Measurements from ENCODE around the gene MCTP1. TPM values are rescaled to one million over a fixed set of nuclear protein-coding genes. Genes with fewer than 3 reads are reported as not detected.

MCTP1 gene
- total and polyA plus RNA-seq, 2 experiments from 2014 or later = 0.23 TPM; not detected in 1

GRCh38 chr5:94690778-94691177, 594.1 kb downstream of the MCTP1 start:
- Histone ChIP-seq H2AFZ (no peak overlapping the region), H3K4me2 (ENCODE audit: unreplicated experiment) (no peak overlapping the region), H3F3A (ENCODE audit: insufficient read depth) (peaks cover 18% of the 10 kb centered on the region), H3K27ac (no peak overlapping the region), H3K79me2 (ENCODE audit: insufficient read depth) (no peaks in the 10 kb centered on the region), H3K9ac (no peak overlapping the region), H3K4me3 (no peak overlapping the region), H3K27me3 (replicated peaks; ENCODE audit: insufficient read depth) (no peaks in the 10 kb centered on the region), H3K36me3 (ENCODE audit: low read depth) (no peaks in the 10 kb centered on the region), H3K9me2 (ENCODE audit: insufficient read depth) (no peaks in the 10 kb centered on the region), H4K20me1 (ENCODE audit: insufficient read depth) (no peaks in the 10 kb centered on the region), H3K4me1 (ENCODE audit: insufficient read depth) (peaks cover 40% of the 10 kb centered on the region), H3K9me3 (ENCODE audit: low read depth) (no peaks in the 10 kb centered on the region)
- in situ Hi-C loops (cut with MboI) = no loop called here
- no peak for TF ChIP-seq EZH2 (IDR thresholded peaks at IDR 0.05; ENCODE audit: insufficient read depth, poor library complexity, severe bottlenecking)
- no peak for TF ChIP-seq EZH2phosphoT487 (IDR thresholded peaks at IDR 0.05; ENCODE audit: insufficient read depth, low read depth)
- 83 to 95% methylated on average over 2 of the region's 2 CpGs for WGBS, 2 experiments (ENCODE audit: low coverage in 1 of 2, low lambda C conversion rate in 2 of 2, missing lambda C conversion rate in 2 of 2)
- DNase-seq = no peak

- Histone ChIP-seq H3K4me3 (no peak overlapping the region), H3K9ac (no peak overlapping the region), H4K20me1 (ENCODE audit: insufficient read depth) (no peaks in the 10 kb centered on the region), H3K4me2 (ENCODE audit: unreplicated experiment) (no peak overlapping the region), H3F3A (ENCODE audit: insufficient read depth) (peaks cover 18% of the 10 kb centered on the region), H3K36me3 (ENCODE audit: low read depth) (no peaks in the 10 kb centered on the region), H3K4me1 (ENCODE audit: insufficient read depth) (peaks cover 40% of the 10 kb centered on the region), H3K9me2 (ENCODE audit: insufficient read depth) (no peaks in the 10 kb centered on the region), H3K27ac (no peak overlapping the region), H3K9me3 (ENCODE audit: low read depth) (no peaks in the 10 kb centered on the region), H3K27me3 (replicated peaks; ENCODE audit: insufficient read depth) (no peaks in the 10 kb centered on the region), H3K79me2 (ENCODE audit: insufficient read depth) (no peaks in the 10 kb centered on the region), H2AFZ (no peak overlapping the region)
- TF ChIP-seq EZH2 (IDR thresholded peaks at IDR 0.05; ENCODE audit: insufficient read depth, poor library complexity, severe bottlenecking) = no peak
- no peak for TF ChIP-seq EZH2phosphoT487 (IDR thresholded peaks at IDR 0.05; ENCODE audit: insufficient read depth, low read depth)
- no peak for DNase-seq
- in situ Hi-C loops (cut with MboI) = no loop called here
Observed at GRCh38 chr5:94689908-94690307, 595.0 kb downstream of the MCTP1 start.

GRCh38 chr5:94682814-94683520, 601.9 kb downstream of the MCTP1 start:
- Histone ChIP-seq H3K27ac (no peak overlapping the region), H3K4me3 (no peak overlapping the region), H3K4me2 (ENCODE audit: unreplicated experiment) (no peak overlapping the region), H3K4me1 (ENCODE audit: insufficient read depth) (no peaks in the 10 kb centered on the region), H4K20me1 (ENCODE audit: insufficient read depth) (no peaks in the 10 kb centered on the region), H3K9me2 (ENCODE audit: insufficient read depth) (no peaks in the 10 kb centered on the region), H3K36me3 (ENCODE audit: low read depth) (no peaks in the 10 kb centered on the region), H3K79me2 (ENCODE audit: insufficient read depth) (no peaks in the 10 kb centered on the region), H3F3A (ENCODE audit: insufficient read depth) (no peaks in the 10 kb centered on the region), H3K9ac (no peak overlapping the region), H2AFZ (no peak overlapping the region), H3K27me3 (replicated peaks; ENCODE audit: insufficient read depth) (no peaks in the 10 kb centered on the region), H3K9me3 (ENCODE audit: low read depth) (no peaks in the 10 kb centered on the region)
- no peak for TF ChIP-seq EZH2phosphoT487 (IDR thresholded peaks at IDR 0.05; ENCODE audit: insufficient read depth, low read depth)
- TF ChIP-seq EZH2 (IDR thresholded peaks at IDR 0.05; ENCODE audit: insufficient read depth, poor library complexity, severe bottlenecking) = no peak
- DNase-seq = no peak
- in situ Hi-C loops (cut with MboI) = no loop called here
- WGBS, 2 experiments (ENCODE audit: low coverage in 1 of 2, low lambda C conversion rate in 2 of 2, missing lambda C conversion rate in 2 of 2) = 87 to 89% methylated on average over 5 of the region's 5 CpGs

- Histone ChIP-seq H2AFZ (no peak overlapping the region), H3K36me3 (ENCODE audit: low read depth) (no peaks in the 10 kb centered on the region), H3K27ac (no peak overlapping the region), H3K79me2 (ENCODE audit: insufficient read depth) (no peaks in the 10 kb centered on the region), H4K20me1 (ENCODE audit: insufficient read depth) (no peaks in the 10 kb centered on the region), H3K4me1 (ENCODE audit: insufficient read depth) (peaks cover 9% of the 10 kb centered on the region), H3K27me3 (replicated peaks; ENCODE audit: insufficient read depth) (no peaks in the 10 kb centered on the region), H3K4me2 (ENCODE audit: unreplicated experiment) (no peak overlapping the region), H3K9me3 (ENCODE audit: low read depth) (no peaks in the 10 kb centered on the region), H3K9me2 (ENCODE audit: insufficient read depth) (no peaks in the 10 kb centered on the region), H3K4me3 (no peak overlapping the region), H3K9ac (no peak overlapping the region), H3F3A (ENCODE audit: insufficient read depth) (no peaks in the 10 kb centered on the region)
- 91 to 99% methylated on average over 4 of the region's 4 CpGs for WGBS, 2 experiments (ENCODE audit: low coverage in 1 of 2, low lambda C conversion rate in 2 of 2, missing lambda C conversion rate in 2 of 2)
- no peak for TF ChIP-seq EZH2 (IDR thresholded peaks at IDR 0.05; ENCODE audit: insufficient read depth, poor library complexity, severe bottlenecking)
- no peak for TF ChIP-seq EZH2phosphoT487 (IDR thresholded peaks at IDR 0.05; ENCODE audit: insufficient read depth, low read depth)
- in situ Hi-C loops (cut with MboI) = no loop called here
- no peak for DNase-seq
Observed at GRCh38 chr5:94675965-94676618, 608.8 kb downstream of the MCTP1 start.

Measured in GM23248 (cell line).